ENCODE measurements around the gene HELZ2. TPM values are rescaled to one million over a fixed set of nuclear protein-coding genes. Genes with fewer than 3 reads are reported as not detected.

HELZ2 gene
- 10 to 100 TPM; 37.1 to 46.1 TPM for total RNA-seq

GRCh38 chr20:63574156-63574828 is at the start of gene HELZ2:
Gene HELZ2, minus strand, starts transcription at chr20:63574239. Its CDS starts 1,854 bp downstream, at chr20:63572385.
- H3K4me1 ChIP-seq (replicated peaks) = peaks cover 3% of the 10 kb centered on the region
- peak within 1 kb of the TSS; percentile 77 to 89 for H3K4me3 ChIP-seq
- H3K27ac ChIP-seq = peak within 1 kb of the TSS; percentile 80 to 82
- 21% methylated on average over 11 of the region's 40 CpGs for whole genome bisulfite sequencing
- H3K27me3 ChIP-seq (replicated peaks; ENCODE audit: insufficient read depth) = no peaks in the 10 kb centered on the region
- DNase-seq (ENCODE audit: low spot score) = peak; percentile 72
- peak; percentile 44 for TF ChIP-seq POLR2A (IDR thresholded peaks at IDR 0.05)
- TF ChIP-seq POLR2AphosphoS5 (IDR thresholded peaks at IDR 0.05) = peak; percentile 48
- no peak for TF ChIP-seq CTCF (IDR thresholded peaks at IDR 0.05)
- intact Hi-C loops (cut with DNase I) = no loop called here
- no peaks in the 10 kb centered on the region for H3K36me3 ChIP-seq
- no peaks in the 10 kb centered on the region for H3K9me3 ChIP-seq

GRCh38 chr20:63622732-63623131 is 48.7 kb upstream of the HELZ2 start:
- H3K27ac ChIP-seq = no peak overlapping the region
- H3K9me3 ChIP-seq = no peaks in the 10 kb centered on the region
- DNase-seq (ENCODE audit: low spot score) = no peak
- H3K27me3 ChIP-seq (replicated peaks; ENCODE audit: insufficient read depth) = no peaks in the 10 kb centered on the region
- H3K4me3 ChIP-seq = no peak overlapping the region
- H3K4me1 ChIP-seq (replicated peaks) = no peaks in the 10 kb centered on the region
- 95% methylated on average over 14 of the region's 14 CpGs for WGBS
- intact Hi-C loops (cut with DNase I) = loop anchor here (10.0 kb wide), 1 partner anchor 342 kb away; the partner anchor contains the start of gene ZNF512B
- TF ChIP-seq POLR2A (IDR thresholded peaks at IDR 0.05) (no peak), POLR2AphosphoS5 (IDR thresholded peaks at IDR 0.05) (no peak), CTCF (IDR thresholded peaks at IDR 0.05) (no peak)
- H3K36me3 ChIP-seq = peaks cover 0 to 4% of the 10 kb centered on the region in 2 donors

GRCh38 chr20:63622096-63622495 is 48.1 kb upstream of the HELZ2 start:
- intact Hi-C loops (cut with DNase I) = loop anchor here (10.0 kb wide), 1 partner anchor 343 kb away; the partner anchor contains the start of gene ZNF512B
- Histone ChIP-seq H3K4me1 (replicated peaks) (no peaks in the 10 kb centered on the region), H3K36me3 (peaks cover 0 to 10% of the 10 kb centered on the region in 2 donors), H3K9me3 (no peaks in the 10 kb centered on the region), H3K27ac (no peak overlapping the region), H3K4me3 (no peak overlapping the region), H3K27me3 (replicated peaks; ENCODE audit: insufficient read depth) (no peaks in the 10 kb centered on the region)
- TF ChIP-seq POLR2A (IDR thresholded peaks at IDR 0.05) = no peak
- TF ChIP-seq CTCF (IDR thresholded peaks at IDR 0.05) = no peak
- TF ChIP-seq POLR2AphosphoS5 (IDR thresholded peaks at IDR 0.05) = no peak
- no peak for DNase-seq (ENCODE audit: low spot score)
- WGBS = 91% methylated on average over 4 of the region's 4 CpGs

GRCh38 chr20:63620991-63621390 is 47.0 kb upstream of the HELZ2 start:
- Histone ChIP-seq H3K27ac (peak overlapping the region in 1 of 2 donors; percentile 6), H3K4me1 (replicated peaks) (no peaks in the 10 kb centered on the region), H3K27me3 (replicated peaks; ENCODE audit: insufficient read depth) (no peaks in the 10 kb centered on the region), H3K9me3 (no peaks in the 10 kb centered on the region), H3K4me3 (no peak overlapping the region), H3K36me3 (peaks cover 0 to 13% of the 10 kb centered on the region in 2 donors)
- 71% methylated on average over 8 of the region's 8 CpGs for WGBS
- TF ChIP-seq CTCF (IDR thresholded peaks at IDR 0.05) (no peak), POLR2A (IDR thresholded peaks at IDR 0.05) (no peak), POLR2AphosphoS5 (IDR thresholded peaks at IDR 0.05) (no peak)
- no peak for DNase-seq (ENCODE audit: low spot score)
- intact Hi-C loops (cut with DNase I) = loop anchor here (10.0 kb wide), 1 partner anchor 344 kb away; the partner anchor contains the start of gene ZNF512B

GRCh38 chr20:63619505-63619904 is 45.5 kb upstream of the HELZ2 start:
- 75% methylated on average over 13 of the region's 13 CpGs for WGBS

More at GRCh38 chr20:63619505-63619904, 45.5 kb upstream of the HELZ2 start:
- TF ChIP-seq POLR2A (IDR thresholded peaks at IDR 0.05) (no peak), CTCF (IDR thresholded peaks at IDR 0.05) (no peak), POLR2AphosphoS5 (IDR thresholded peaks at IDR 0.05) (no peak)
- Histone ChIP-seq H3K27ac (no peak overlapping the region), H3K36me3 (peaks cover 0 to 13% of the 10 kb centered on the region in 2 donors), H3K4me3 (no peak overlapping the region), H3K27me3 (replicated peaks; ENCODE audit: insufficient read depth) (no peaks in the 10 kb centered on the region), H3K9me3 (no peaks in the 10 kb centered on the region), H3K4me1 (replicated peaks) (no peaks in the 10 kb centered on the region)
- DNase-seq (ENCODE audit: low spot score) = no peak
- intact Hi-C loops (cut with DNase I) = no loop called here
